BLaER1 treated with 17β-estradiol and CSF1 and Interleukin-3, amounts not matched to agents 10 nM and 100 nM (cell line): Measurements from ENCODE around the gene CHCHD10.

Experiments used
- H3K27ac ChIP-seq, 11 experiments: shearing (Covaris generic); formaldehyde crosslinking; 2 replicates each; pipeline ENCODE4 v1.8.1; 2022
- H3K27me3 ChIP-seq, 11 experiments: shearing (Covaris generic); formaldehyde crosslinking; 2 replicates each; pipeline ENCODE4 v1.8.1; 2022
- H3K36me3 ChIP-seq, 11 experiments: shearing (Covaris generic); formaldehyde crosslinking; 2 replicates each; pipeline ENCODE4 v1.8.1; 2022
- H3K4me1 ChIP-seq, 10 experiments: shearing (Covaris generic); formaldehyde crosslinking; 2 replicates each; pipeline ENCODE4 v1.8.1; 2022
- H3K4me2 ChIP-seq, 11 experiments: shearing (Covaris generic); formaldehyde crosslinking; 2 replicates each; pipeline ENCODE4 v1.8.1; 2022
- H3K4me3 ChIP-seq, 10 experiments: shearing (Covaris generic); formaldehyde crosslinking; 2 replicates each; pipeline ENCODE4 v1.8.1; 2022
- H3K9ac ChIP-seq, 11 experiments: shearing (Covaris generic); formaldehyde crosslinking; 2 replicates each; pipeline ENCODE4 v1.8.1; 2022
- H3K9me3 ChIP-seq, 11 experiments: shearing (Covaris generic); formaldehyde crosslinking; replicated peaks in 1 of 11; 2 replicates each; pipeline ENCODE4 v1.8.1; 2022
- H4K20me1 ChIP-seq, 11 experiments: shearing (Covaris generic); formaldehyde crosslinking; 2 replicates each; pipeline ENCODE4 v1.8.1; 2022
- Cebpa-rat ChIP-seq, 11 experiments: shearing (Covaris generic); IDR thresholded peaks; 2 replicates each; pipeline ENCODE4 v1.8.1; 2022

Gene CHCHD10

GRCh38 chr22:23720855-23721254 lies 46.9 kb downstream of the CHCHD10 start:
- H3K4me3 ChIP-seq, result no peak overlapping the region
- no peak for TF ChIP-seq Cebpa-rat (IDR thresholded peaks at IDR 0.05)
- H3K27me3 ChIP-seq, result no peaks in the 10 kb centered on the region
- H4K20me1 ChIP-seq, result peaks cover 0 to 6% (median 0%) of the 10 kb centered on the region in 11 experiments; a peak in 4 of 22 replicates
- H3K4me2 ChIP-seq, result no peak overlapping the region
- no peak overlapping the region for H3K9ac ChIP-seq
- no peaks in the 10 kb centered on the region for H3K9me3 ChIP-seq
- no peak overlapping the region for H3K27ac ChIP-seq
- peaks cover 9 to 21% (median 12%) of the 10 kb centered on the region in 10 experiments for H3K4me1 ChIP-seq
- H3K36me3 ChIP-seq, result no peaks in the 10 kb centered on the region

GRCh38 chr22:23718371-23719165 lies 49.2 kb downstream of the CHCHD10 start:
- Histone ChIP-seq H3K27me3 (no peaks in the 10 kb centered on the region), H3K9ac (no peak overlapping the region), H3K9me3 (no peaks in the 10 kb centered on the region), H4K20me1 (peaks cover 5 to 25% (median 15%) of the 10 kb centered on the region in 11 experiments; a peak in 16 of 22 replicates), H3K4me1 (peaks cover 18 to 42% (median 32%) of the 10 kb centered on the region in 10 experiments), H3K4me3 (no peak overlapping the region), H3K4me2 (no peak overlapping the region), H3K36me3 (peaks cover 11 to 17% (median 11%) of the 10 kb centered on the region in 11 experiments), H3K27ac (no peak overlapping the region)
- TF ChIP-seq Cebpa-rat (IDR thresholded peaks at IDR 0.05), result no peak

DNA sequence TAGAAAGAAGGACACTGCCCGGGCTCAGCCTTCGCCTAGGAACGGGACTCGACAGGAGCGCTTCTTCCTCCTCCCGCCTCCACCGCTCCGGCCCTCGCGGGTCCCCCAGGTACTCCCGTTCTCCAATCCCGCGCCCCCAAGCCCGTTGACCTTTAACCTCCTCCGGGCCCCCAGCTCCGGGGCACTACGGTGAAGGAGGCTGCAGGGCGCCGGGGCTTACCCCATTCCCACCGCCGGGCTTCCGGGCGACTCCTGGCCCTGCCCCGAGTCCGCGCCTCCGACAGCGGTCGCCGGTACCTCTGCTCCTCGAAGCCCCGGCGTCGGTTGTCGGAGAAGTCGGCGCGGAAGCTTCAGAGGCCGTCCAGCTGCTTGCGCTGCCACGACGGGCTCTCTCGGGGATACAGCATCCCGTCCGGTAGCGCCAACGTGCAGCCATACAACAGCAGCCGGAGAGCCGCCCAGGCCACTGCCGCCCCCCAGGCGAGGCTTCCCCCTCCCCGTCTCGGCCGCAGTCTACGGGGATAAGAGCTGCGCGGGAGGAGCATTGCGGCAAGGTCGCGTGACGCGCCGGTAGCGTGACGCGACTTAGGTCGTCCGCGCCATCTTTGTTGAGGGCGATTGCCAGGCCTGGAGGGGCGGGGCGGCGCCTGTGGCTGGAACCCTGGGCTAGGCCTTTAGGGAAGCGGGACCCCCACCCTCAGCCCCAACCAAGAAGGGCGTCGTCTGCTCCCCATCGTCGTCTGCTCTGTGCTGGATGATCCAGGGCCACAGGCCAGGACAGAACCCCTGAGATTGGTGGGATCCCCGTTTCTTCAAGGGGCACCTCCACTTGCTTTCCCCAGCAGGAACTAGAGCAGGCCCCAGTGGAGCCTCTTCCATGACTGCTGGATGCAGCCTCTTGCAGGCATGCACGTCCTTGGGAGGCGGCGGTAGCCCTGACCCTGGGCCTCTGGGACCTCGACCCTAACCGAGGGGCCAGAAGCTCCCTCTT lies 50.7 kb downstream of the CHCHD10 start:
- Histone ChIP-seq H3K9ac (peak overlapping the region; percentile 86 to 93 (median 91)), H3K27ac (peak overlapping the region; percentile 74 to 90 (median 84))

More for the DNA sequence above, 50.7 kb downstream of the CHCHD10 start:
- H4K20me1 ChIP-seq, result peaks cover 5 to 35% (median 23%) of the 10 kb centered on the region in 11 experiments; a peak in 16 of 22 replicates
- H3K4me1 ChIP-seq, result peaks cover 18 to 46% (median 37%) of the 10 kb centered on the region in 10 experiments
- no peaks in the 10 kb centered on the region for H3K9me3 ChIP-seq
- peaks cover 25 to 32% (median 26%) of the 10 kb centered on the region in 11 experiments for H3K36me3 ChIP-seq
- H3K4me2 ChIP-seq, result peak overlapping the region; percentile 72 to 97 (median 93)
- H3K4me3 ChIP-seq, result peak overlapping the region; percentile 73 to 97 (median 90)
- no peak for TF ChIP-seq Cebpa-rat (IDR thresholded peaks at IDR 0.05)
- no peaks in the 10 kb centered on the region for H3K27me3 ChIP-seq
